SK-N-SH (cell line): ENCODE measurements around the gene BLOC1S3. TPM values are rescaled to one million over a fixed set of nuclear protein-coding genes. Genes with fewer than 3 reads are reported as not detected.
A peak's percentile ranks its signal among the peaks of the same experiment; 100 is the strongest.

ENCODE experiments used
- CTCF ChIA-PET: fragments of 300-600, 350-600 bp; formaldehyde crosslinking; extraction: SDS; loops from one replicate; lab custom pipeline; 2021; lab: Yijun Ruan, JAX
- POLR2A ChIA-PET: fragments of 350-600 bp; sonication (Branson Sonifier 250); formaldehyde crosslinking; extraction: SDS; loops from one replicate; lab custom pipeline; 2020; ENCODE audit warnings: antibody characterized with exemption, inconsistent platforms; lab: Yijun Ruan, JAX
- DNase-seq: peaks from one replicate; pipeline ENCODE4 v3.0.0; 2012
- H2AFZ ChIP-seq: fragments of 200-600 bp; sonication (generic); 2 replicates; pipeline ENCODE4 v1.8.1; 2016; ENCODE audit warnings: antibody characterized with exemption, mild to moderate bottlenecking, low read depth
- H3F3A ChIP-seq: fragments of 200-600 bp; sonication (generic); replicated peaks from 2 replicates; pipeline ENCODE3; 2016; ENCODE audit warnings: antibody characterized with exemption, mild to moderate bottlenecking; ENCODE audit not compliant: insufficient read depth
- H3K27ac ChIP-seq, 2 experiments: fragments of 200-500 bp in 1 of 2; fragments of 200-600 bp in 1 of 2; sonication (Bioruptor generic) in 1 of 2; sonication (generic), shearing (Covaris generic) in 1 of 2; 2 replicates each; pipeline versions ENCODE4 v1.5.1 to v1.6.1; 2014 to 2016; ENCODE audit warnings: low read depth in 2 of 2, inconsistent platforms in 1 of 2, low read length in 1 of 2, mild to moderate bottlenecking in 1 of 2, mixed read lengths in 1 of 2
- H3K27me3 ChIP-seq: fragments of 200-600 bp; sonication (generic), shearing (Covaris generic); 2 replicates; pipeline ENCODE4 v1.6.1; 2016; ENCODE audit warnings: mixed run types; ENCODE audit not compliant: insufficient read depth
- H3K36me3 ChIP-seq, 2 experiments: fragments of 200-500 bp in 1 of 2; fragments of 200-600 bp in 1 of 2; sonication (Bioruptor generic) in 1 of 2; sonication (generic) in 1 of 2; replicated peaks in 1 of 2; 2 replicates each; pipeline versions ENCODE3 to v1.5.1; 2014 to 2016; ENCODE audit warnings: low read length in 1 of 2, mild to moderate bottlenecking in 1 of 2; ENCODE audit not compliant: insufficient read depth in 2 of 2, control insufficient read depth in 1 of 2
- H3K4me1 ChIP-seq, 2 experiments: fragments of 200-500 bp in 1 of 2; fragments of 200-600 bp in 1 of 2; sonication (Bioruptor generic) in 1 of 2; sonication (generic), shearing (Covaris generic) in 1 of 2; 2 replicates each; pipeline versions ENCODE4 v1.5.1 to v1.6.1; 2014 to 2016; ENCODE audit warnings: low read depth in 1 of 2, low read length in 1 of 2, mixed run types in 1 of 2; ENCODE audit not compliant: insufficient read depth in 2 of 2, control insufficient read depth in 1 of 2
- H3K4me2 ChIP-seq: fragments of 200-600 bp; sonication (generic), shearing (Covaris generic); 2 replicates; pipeline ENCODE4 v1.6.1; 2017; ENCODE audit warnings: mixed run types
- H3K4me3 ChIP-seq, 2 experiments: fragments of 200-500 bp in 1 of 2; fragments of 200-600 bp in 1 of 2; sonication (Bioruptor generic) in 1 of 2; sonication (generic), shearing (Covaris generic) in 1 of 2; 2 replicates each; pipeline versions ENCODE4 v1.5.1 to v1.8.1; 2014 to 2016; ENCODE audit warnings: low read depth in 2 of 2, inconsistent platforms in 1 of 2, low read length in 1 of 2, mild to moderate bottlenecking in 1 of 2, mixed read lengths in 1 of 2, moderate library complexity in 1 of 2
- H3K79me2 ChIP-seq: fragments of 200-600 bp; sonication (generic); 2 replicates; pipeline ENCODE4 v1.8.1; 2017; ENCODE audit warnings: mild to moderate bottlenecking; ENCODE audit not compliant: insufficient read depth
- H3K9ac ChIP-seq: fragments of 200-600 bp; sonication (generic); 2 replicates; pipeline ENCODE4 v1.6.1; 2017; ENCODE audit warnings: mixed run types
- H3K9me2 ChIP-seq: fragments of 200-600 bp; sonication (generic); 2 replicates; pipeline ENCODE4 v1.6.1; 2017; ENCODE audit warnings: mixed run types
- H3K9me3 ChIP-seq: fragments of 200-600 bp; sonication (generic); 2 replicates; pipeline ENCODE4 v1.6.1; 2017; ENCODE audit warnings: mixed run types, mild to moderate bottlenecking, moderate library complexity
- H4K20me1 ChIP-seq: fragments of 200-600 bp; sonication (generic); 2 replicates; pipeline ENCODE4 v1.6.1; 2017; ENCODE audit warnings: mild to moderate bottlenecking, mixed run types; ENCODE audit not compliant: insufficient read depth
- CHD2 ChIP-seq: fragments of 150-350 bp; IDR thresholded peaks from 2 replicates; pipeline ENCODE4 v1.6.1; 2018; ENCODE audit warnings: low read length; ENCODE audit not compliant: partially characterized antibody
- CTCF ChIP-seq: fragments of 200-600 bp; sonication (generic); IDR thresholded peaks from 2 replicates; pipeline ENCODE4 v1.6.1; 2017; ENCODE audit warnings: antibody characterized with exemption, mild to moderate bottlenecking, moderate library complexity
- FOXJ3 ChIP-seq: sonication (generic); formaldehyde crosslinking; IDR thresholded peaks from 2 replicates; pipeline ENCODE4 v1.5.1; 2020; ENCODE audit warnings: mild to moderate bottlenecking, missing genetic modification reagents
- MXI1 ChIP-seq: IDR thresholded peaks from 2 replicates; pipeline ENCODE4 v1.6.1; 2012; ENCODE audit warnings: mild to moderate bottlenecking, low read depth, low read length, improper control_type of control experiment
- RFX5 ChIP-seq: IDR thresholded peaks from 2 replicates; pipeline ENCODE4 v1.6.1; 2012; ENCODE audit warnings: mild to moderate bottlenecking, improper control_type of control experiment, low read length
- SIN3A ChIP-seq: IDR thresholded peaks from 2 replicates; pipeline ENCODE4 v1.6.1; 2012; ENCODE audit warnings: low read depth, mild to moderate bottlenecking, low read length, moderate library complexity, borderline replicate concordance
- USF2 ChIP-seq: fragments of 150-350 bp; IDR thresholded peaks from 2 replicates; pipeline ENCODE4 v1.6.1; 2017; ENCODE audit warnings: antibody characterized with exemption, low read length, low read depth, borderline replicate concordance
- YY1 ChIP-seq: IDR thresholded peaks from 2 replicates; pipeline ENCODE4 v1.4.0; 2012; ENCODE audit warnings: low read depth, mild to moderate bottlenecking
- ZBTB33 ChIP-seq: IDR thresholded peaks from 2 replicates; pipeline ENCODE4 v1.4.0; 2012; ENCODE audit warnings: low read depth, borderline replicate concordance
- WGBS: methylation state at CpG from one replicate; pipeline ENCODE4 v1.1.6; 2017; ENCODE audit warnings: low lambda C conversion rate; 5-methylcytosine and 5-hydroxymethylcytosine counted together
- polyA plus RNA-seq, 3 experiments: library from polyadenylated mRNA; depleted of rRNA; stranded (reverse); fragments of >200 nt; gene quantifications; 2 replicates each; pipeline ENCODE4 v1.2.3, GENCODE V29; 2012

The BLOC1S3 gene
- polyA plus RNA-seq, 1 of the 3 experiments (the other 2 are of a cell fraction), result 3.0 TPM

- TF ChIP-seq YY1, result no peak
- TF ChIP-seq USF2, result no peak
- no peak for TF ChIP-seq FOXJ3
- TF ChIP-seq CTCF, result no peak
- TF ChIP-seq CHD2, result no peak
- TF ChIP-seq ZBTB33, result no peak
- TF ChIP-seq RFX5, result no peak
- TF ChIP-seq SIN3A, result no peak
- TF ChIP-seq MXI1, result no peak
- TF ChIP-seq, all 33 proteins: peak for 0
- Histone ChIP-seq H3K36me3 (peaks cover 0 to 2% of the 10 kb centered on the region in 2 experiments), H2AFZ (no peak overlapping the region), H3K9me2 (no peaks in the 10 kb centered on the region), H3K79me2 (no peaks in the 10 kb centered on the region), H3K4me2 (peak overlapping the region; percentile 37; the same call in 1 of the 2 replicates), H3F3A (no peaks in the 10 kb centered on the region), H3K4me3 (peak overlapping the region in 1 of 2 experiments; percentile 13; a peak in 1 of 4 replicates), H3K27ac (no peak overlapping the region), H3K27me3 (no peaks in the 10 kb centered on the region; the same call in 1 of the 2 replicates), H4K20me1 (no peaks in the 10 kb centered on the region), H3K4me1 (peaks cover 0 to 17% of the 10 kb centered on the region in 2 experiments; a peak in 1 of 4 replicates), H3K9ac (no peak overlapping the region), H3K9me3 (no peaks in the 10 kb centered on the region)
- DNase-seq, result no peak
- ChIA-PET CTCF (interaction anchor here (0.9 to 4.1 kb wide), 11 partner anchors 10 to 187 kb away, joined by 3 to 21 read pairs (median 5); no protein-coding TSS in a partner anchor), POLR2A (no interaction called here)
- 43% methylated on average over 12 of the region's 64 CpGs for WGBS
These were observed 26.6 kb upstream of the BLOC1S3 start for GRCh38 chr19:45151821-45152503.
